ENCODE measurements around the gene DNM1.

DNM1 gene

DNA sequence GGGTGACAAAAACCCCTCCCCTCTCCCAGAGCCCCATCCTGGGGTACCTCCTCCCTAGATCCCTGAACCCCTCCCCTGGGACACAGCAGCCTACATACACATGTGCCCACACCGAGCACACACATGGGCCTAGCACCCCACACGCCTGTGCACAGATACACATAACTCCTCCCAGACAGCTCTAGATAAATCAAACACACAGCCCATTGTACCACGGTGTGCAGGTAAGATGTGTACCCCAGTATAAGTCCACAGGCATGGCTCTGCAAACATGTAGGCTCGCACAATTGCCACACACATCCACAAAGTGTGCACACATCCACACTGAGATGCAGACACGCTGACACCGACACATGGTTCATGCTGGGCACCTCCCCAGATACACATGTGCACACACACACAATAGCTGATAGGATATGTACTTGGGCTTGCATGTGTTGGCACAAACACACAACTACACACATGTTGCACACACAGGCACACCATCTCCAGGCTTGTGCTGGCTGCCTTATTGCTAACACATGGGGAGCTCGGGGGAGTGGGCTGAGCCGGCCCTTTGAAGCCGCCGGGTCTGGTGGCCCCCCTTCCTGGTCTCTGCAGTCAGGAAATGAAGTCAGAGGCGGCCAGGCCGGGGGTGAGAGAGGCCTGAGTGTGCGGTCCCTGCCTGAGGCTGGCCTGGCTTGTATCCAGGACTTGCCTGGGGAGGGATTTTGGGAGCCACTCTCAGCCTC lies 42.4 kb downstream of the DNM1 start:
- DNase-seq (ENCODE audit: low read depth, low spot score) = peak; percentile 74
- in situ Hi-C loops (cut with HindIII; ENCODE audit: low sequenced_read_pairs) = no loop called here
- no peak overlapping the region for H3K4me3 ChIP-seq (ENCODE audit: low read depth, low read length)
- TF ChIP-seq CTCF (IDR thresholded peaks at IDR 0.05; ENCODE audit: low read depth, low read length) = no peak

DNA sequence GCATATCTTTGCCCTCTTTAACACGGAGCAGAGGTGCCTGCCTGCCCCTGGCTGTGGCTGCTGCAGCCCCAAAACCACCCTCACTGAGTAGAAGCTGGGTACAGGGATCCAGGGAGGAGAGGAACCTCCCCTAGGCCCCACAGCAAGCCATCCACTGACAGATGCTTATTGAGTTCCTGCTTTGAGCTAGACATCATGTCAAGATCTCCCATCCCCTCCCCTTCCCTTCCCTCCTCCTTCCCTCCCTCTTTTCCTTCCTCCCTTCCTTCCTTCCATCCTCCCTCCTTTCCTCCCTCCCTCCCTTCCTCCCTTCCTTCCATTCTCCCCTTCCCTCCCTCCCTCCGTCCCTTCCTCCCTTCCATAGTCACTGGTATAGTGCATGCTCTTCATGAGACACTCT lies 43.3 kb downstream of the DNM1 start:
- in situ Hi-C loops (cut with HindIII; ENCODE audit: low sequenced_read_pairs) = no loop called here
- DNase-seq (ENCODE audit: low read depth, low spot score) = no peak
- no peak for TF ChIP-seq CTCF (IDR thresholded peaks at IDR 0.05; ENCODE audit: low read depth, low read length)
- no peak overlapping the region for H3K4me3 ChIP-seq (ENCODE audit: low read depth, low read length)

DNA sequence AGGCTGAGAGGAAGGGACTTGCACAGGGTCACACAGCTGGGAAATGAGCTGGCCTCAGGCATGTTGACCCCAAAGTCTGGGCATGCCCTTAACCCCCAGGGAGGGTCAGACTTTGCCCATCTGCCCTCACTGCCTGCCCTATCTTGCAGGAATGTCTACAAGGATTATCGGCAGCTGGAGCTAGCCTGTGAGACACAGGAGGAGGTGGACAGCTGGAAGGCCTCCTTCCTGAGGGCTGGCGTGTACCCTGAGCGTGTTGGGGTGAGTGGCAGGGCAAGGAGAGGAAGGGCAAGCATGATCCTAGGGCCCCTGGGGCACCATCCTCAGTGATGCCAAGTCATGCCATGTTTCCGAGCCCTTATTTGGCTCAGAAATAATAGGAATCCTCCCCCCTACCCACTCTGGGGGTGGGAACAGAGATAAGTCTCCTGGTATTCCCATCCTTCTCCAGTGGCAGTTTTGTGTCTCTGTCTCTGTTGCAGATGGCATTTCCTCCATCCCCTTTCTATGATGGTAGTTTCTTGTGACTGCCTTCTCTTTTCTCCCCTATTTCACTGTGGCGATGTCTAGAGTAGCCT lies 44.1 kb downstream of the DNM1 start:
- DNase-seq (ENCODE audit: low read depth, low spot score) = no peak
- no peak overlapping the region for H3K4me3 ChIP-seq (ENCODE audit: low read depth, low read length)
- no peak for TF ChIP-seq CTCF (IDR thresholded peaks at IDR 0.05; ENCODE audit: low read depth, low read length)
- in situ Hi-C loops (cut with HindIII; ENCODE audit: low sequenced_read_pairs) = no loop called here

GRCh38 chr9:128249558-128249907 lies 46.4 kb downstream of the DNM1 start:
- no peak overlapping the region for H3K4me3 ChIP-seq (ENCODE audit: low read depth, low read length)
- in situ Hi-C loops (cut with HindIII; ENCODE audit: low sequenced_read_pairs) = no loop called here
- DNase-seq (ENCODE audit: low read depth, low spot score) = no peak
- no peak for TF ChIP-seq CTCF (IDR thresholded peaks at IDR 0.05; ENCODE audit: low read depth, low read length)

- in situ Hi-C loops (cut with HindIII; ENCODE audit: low sequenced_read_pairs) = no loop called here
Measured at GRCh38 chr9:128249908-128250838, 47.0 kb downstream of the DNM1 start.

More at GRCh38 chr9:128249908-128250838, 47.0 kb downstream of the DNM1 start:
- peak; percentile 82 for DNase-seq (ENCODE audit: low read depth, low spot score)
- no peak for TF ChIP-seq CTCF (IDR thresholded peaks at IDR 0.05; ENCODE audit: low read depth, low read length)
- H3K4me3 ChIP-seq (ENCODE audit: low read depth, low read length) = peak overlapping the region; percentile 34

All from astrocyte of the spinal cord (primary cell).